AG09319 (cell line): ENCODE measurements around the gene LRRC27.

Experiments
- DNase-seq: peaks from one replicate; pipeline ENCODE4 v3.0.0-alpha.2; 2010; ENCODE audit warnings: low read depth; ENCODE audit errors: extremely low read depth
- TF ChIP-seq, protein P1 (sequence below): IDR thresholded peaks from 2 replicates; pipeline ENCODE4 v1.5.1; 2011; ENCODE audit warnings: low read depth, mild to moderate bottlenecking, inconsistent platforms, low read length, moderate library complexity

Gene LRRC27

DNA sequence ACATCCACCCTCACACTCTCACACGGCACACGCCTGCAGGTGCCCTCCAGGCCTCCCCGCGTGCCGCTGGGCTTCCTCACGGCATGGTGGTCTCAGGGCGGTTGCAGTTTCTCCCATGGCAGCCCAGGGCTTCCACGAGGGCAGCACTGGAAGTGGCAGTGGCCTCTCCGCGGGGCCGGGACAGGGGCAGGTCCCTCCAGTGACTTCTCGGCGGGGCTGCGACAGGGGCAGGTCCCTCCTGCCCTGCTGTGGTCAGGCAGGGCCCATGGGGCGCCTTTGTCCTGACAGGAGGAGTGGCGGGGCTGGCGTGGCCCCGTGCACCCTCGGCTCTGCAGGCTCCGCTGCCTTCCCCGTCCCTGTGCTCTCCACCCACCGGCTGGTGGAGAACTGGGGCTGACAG is 84.0 kb downstream of the LRRC27 start:
- no peak for DNase-seq
- TF ChIP-seq, protein P1, sequence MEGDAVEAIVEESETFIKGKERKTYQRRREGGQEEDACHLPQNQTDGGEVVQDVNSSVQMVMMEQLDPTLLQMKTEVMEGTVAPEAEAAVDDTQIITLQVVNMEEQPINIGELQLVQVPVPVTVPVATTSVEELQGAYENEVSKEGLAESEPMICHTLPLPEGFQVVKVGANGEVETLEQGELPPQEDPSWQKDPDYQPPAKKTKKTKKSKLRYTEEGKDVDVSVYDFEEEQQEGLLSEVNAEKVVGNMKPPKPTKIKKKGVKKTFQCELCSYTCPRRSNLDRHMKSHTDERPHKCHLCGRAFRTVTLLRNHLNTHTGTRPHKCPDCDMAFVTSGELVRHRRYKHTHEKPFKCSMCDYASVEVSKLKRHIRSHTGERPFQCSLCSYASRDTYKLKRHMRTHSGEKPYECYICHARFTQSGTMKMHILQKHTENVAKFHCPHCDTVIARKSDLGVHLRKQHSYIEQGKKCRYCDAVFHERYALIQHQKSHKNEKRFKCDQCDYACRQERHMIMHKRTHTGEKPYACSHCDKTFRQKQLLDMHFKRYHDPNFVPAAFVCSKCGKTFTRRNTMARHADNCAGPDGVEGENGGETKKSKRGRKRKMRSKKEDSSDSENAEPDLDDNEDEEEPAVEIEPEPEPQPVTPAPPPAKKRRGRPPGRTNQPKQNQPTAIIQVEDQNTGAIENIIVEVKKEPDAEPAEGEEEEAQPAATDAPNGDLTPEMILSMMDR, result no peak

DNA sequence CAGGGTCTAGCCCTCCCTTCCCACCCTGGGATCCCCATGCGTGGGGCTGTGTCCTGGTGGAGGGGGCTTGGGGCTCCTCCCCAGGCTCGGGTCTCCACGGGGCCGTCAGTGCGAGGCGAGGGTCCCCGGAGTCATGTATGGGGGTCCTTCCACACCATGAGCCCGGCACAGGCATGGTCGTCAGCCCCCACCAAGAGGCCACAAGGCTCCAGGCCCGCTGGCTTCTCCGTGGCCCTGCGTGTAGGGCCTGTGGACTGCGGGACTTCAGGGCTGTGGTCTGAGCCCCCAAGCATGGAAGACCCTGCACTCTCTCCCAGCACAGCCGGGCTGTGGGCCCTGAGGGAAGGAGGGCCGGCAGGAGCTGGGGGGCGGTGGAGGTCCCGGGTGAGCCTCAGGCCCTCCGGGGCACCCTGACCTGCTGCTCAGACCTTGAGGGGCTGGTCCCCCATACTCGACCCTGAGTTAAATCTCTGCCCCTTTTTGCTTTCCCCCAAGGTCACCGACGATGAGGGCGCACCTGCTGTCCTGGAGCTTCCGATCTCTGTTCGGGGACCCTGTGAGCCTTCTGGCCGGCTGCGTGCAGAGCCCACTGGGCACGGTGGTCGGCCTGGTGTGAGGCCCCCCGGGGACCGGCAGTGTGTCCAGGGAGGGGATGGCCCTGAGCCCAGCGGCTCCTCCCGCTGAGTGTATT is 84.7 kb downstream of the LRRC27 start:
- no peak for DNase-seq

DNA sequence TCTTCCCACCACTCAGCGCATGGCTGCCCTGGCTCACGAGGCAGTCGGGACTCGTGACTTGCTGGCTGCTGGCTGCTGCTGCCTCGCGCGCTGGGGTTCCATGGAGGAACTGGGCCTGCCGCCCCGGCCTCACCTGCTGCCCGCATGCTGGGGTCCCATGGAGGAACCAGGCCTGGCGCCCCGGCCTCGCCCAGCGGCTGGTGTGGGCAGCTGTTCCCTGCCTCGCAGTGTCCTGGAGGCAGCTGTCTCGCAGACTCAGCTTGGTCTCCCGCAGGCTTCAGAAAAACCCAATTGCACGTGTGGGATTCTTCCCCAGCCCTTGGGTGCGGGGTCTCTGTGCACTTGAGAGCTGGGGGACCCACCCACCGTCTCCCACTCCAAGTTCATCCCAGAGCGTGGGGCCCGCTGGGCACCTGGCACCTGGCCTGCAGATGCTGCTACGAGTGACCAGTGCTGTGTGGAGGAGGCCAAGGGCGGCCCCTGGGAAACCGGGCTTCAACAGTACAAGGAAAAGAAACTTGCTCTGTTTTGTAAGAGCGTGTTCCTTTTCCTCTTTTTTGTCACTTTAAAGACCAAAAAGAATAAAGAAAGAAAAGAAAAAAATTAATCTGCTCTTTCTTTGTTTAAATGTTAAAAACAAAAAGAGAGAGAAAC is 85.4 kb downstream of the LRRC27 start:
- TF ChIP-seq, protein P1, result no peak
- DNase-seq, result no peak

More for the DNA sequence above, 84.7 kb downstream of the LRRC27 start:
- TF ChIP-seq, protein P1, result no peak

DNA sequence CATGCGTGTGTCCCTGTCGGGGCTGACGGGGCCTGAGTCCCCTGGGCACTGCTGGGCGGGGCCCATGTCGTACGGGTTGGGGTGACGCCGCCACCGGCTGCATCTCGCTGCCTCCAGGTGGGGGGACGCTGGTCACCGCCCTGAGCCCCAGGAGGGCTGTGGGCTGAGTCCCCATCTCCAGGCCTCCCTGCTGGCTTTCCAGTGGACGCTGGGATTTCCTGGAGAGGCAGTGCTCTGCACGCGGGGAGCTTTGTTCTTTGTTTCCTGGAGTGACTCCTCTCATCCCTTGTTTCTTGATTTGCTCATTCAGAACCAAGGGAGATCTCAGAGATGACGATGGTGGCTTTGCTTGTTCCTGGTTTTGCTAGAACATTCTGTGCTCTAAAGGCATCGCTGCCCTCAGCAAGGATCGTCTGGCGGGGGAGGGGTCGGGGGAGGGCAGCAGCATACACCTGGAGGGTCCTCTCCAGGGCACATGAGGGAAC is 86.0 kb downstream of the LRRC27 start:
- TF ChIP-seq, protein P1, result no peak
- DNase-seq, result no peak

DNA sequence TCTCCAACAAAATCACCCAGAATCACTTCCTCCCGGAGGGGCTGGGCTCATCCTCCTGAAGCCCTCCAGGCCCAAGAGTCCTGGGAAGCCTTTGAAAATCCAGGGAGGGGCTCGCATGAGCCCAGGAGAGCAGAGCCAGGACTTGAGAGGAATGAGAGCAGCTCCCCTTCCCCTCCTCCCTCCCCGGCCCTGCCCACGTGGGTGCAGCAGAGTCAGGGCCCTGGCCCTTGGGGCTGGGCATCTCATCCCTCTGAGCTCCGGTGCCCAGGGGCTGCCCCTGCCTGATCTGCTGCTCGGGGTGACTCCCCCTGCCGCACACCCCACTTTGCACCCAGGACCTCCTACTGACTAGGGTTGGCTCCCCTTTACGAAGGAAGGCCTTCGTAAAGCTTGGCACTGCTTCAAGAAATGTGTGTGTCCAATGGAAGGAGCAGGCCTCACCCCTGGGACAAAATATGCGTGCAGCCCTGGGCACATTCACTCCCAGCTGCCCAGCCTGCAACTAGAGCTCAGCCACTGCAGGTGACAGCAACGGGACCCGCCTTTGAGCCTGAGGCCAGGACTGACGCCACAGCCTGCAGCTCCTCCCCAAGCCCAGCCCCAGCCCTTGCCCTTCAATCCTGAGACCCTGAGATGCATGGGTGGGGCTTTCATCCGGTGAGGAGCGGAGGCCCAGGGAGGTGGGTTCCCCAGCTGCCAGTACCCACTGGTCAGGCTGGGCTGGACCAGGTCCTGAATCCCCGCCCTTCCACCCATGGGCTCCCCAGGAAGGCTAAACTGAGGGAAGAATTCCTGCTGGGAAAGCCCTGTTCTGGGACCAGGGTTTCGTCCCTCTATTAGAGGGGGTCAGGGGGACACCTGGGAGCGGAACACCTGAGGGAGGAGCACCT is 86.8 kb downstream of the LRRC27 start:
- TF ChIP-seq, protein P1, result no peak
- no peak for DNase-seq

DNA sequence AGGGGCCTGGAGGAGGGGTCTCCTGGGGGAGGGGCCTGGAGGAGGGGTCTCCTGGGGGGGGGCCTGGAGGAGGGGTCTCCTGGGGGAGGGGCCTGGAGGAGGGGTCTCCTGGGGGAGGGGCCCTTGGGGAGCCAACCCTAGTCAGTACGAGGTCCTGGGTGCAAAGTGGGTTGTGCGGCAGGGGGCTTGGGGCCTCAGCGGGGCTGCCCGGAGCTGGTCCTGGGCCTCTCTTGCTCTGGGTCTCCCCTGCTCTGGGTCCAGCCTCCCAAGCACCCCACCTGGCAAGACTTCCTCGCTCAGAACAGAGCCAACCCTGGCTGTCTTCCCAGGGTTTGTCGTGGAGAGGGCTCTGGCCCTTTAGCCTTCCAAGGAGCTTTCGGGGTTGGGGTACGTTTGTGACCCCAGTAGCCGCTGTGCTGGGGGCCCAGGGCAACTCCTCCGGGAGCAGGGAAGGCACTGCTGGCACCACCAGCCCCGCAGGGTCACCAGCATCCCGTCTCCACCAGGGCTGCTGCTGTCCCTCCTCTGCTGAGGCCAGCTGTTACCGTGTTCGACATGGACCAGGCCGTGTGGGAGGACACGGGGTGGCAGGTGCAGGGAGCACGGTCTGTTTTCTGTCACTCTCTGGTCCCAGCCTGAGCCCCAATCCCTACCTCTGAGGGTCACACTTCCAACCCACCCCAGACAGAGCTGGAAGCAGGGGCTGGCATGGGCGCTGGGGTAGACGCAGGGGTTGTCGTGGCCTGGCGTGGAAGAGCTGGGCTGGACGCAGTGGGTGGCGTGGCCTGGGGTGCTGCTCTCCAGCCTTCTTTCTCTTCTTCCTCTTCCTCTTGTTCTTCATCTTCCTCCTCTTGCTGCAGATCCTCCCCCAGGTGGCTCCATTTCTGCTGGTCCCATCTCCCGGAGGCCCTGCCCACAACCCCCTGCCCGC is 87.8 kb downstream of the LRRC27 start:
- no peak for DNase-seq

More for the DNA sequence above, 87.8 kb downstream of the LRRC27 start:
- TF ChIP-seq, protein P1, result no peak
